ENCODE data around the gene CTBS.
A peak's percentile ranks its signal among the peaks of the same experiment; 100 is the strongest.
"Not testable (repeated sequence)": the region's sequence is repeated elsewhere in the genome, so short reads cannot be mapped to it uniquely, and the experiment has no call there.

Gene CTBS

DNA sequence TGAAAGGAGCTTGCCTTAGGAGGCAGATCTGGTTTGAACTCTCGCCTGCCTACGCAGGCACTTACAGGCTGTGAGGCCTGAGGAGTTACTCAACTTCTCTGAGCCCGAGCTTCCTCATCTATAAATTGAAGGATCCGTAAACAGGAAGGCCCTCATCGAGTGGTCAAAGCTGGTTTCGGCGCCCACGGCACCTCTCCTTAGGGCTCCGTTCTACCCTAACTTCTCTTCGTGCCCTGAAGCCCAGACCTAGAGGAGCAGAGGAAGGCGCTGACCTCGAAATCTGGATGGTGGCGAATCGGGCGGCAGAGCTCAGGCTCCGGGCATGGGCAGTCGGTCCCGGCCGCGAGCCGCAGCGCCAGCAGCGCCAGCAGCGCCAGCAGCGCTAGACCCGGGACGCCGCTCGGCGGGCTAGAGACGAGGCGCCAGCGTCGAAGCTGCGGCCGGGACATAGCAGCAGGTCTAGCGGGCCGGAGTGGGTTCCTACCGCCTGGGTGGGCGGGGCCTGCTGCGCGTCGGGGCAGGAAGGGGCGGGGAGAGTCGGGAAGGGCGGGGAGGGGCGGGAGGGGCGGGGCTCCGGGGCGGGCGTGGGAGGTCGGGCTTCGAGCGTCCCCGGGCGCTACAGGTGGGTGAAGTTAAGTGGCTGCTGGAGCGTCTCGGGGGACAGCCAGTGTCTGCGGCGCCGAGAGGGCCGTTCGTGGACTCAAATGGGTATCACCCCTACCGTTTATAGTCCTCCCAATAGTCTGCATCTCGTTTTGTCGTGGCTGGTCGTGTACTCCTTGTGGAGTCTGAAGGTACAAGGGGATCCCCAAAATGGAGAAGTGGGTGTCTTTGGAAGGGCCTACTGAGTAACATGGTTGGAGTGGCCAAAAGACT lies at the start of gene CTBS:
Gene CTBS (minus strand): TSS at position 474 of the 876 bp plus-strand sequence. CDS start 25 bp downstream, at position 449.
- DNase-seq, result peak; percentile 9

DNA sequence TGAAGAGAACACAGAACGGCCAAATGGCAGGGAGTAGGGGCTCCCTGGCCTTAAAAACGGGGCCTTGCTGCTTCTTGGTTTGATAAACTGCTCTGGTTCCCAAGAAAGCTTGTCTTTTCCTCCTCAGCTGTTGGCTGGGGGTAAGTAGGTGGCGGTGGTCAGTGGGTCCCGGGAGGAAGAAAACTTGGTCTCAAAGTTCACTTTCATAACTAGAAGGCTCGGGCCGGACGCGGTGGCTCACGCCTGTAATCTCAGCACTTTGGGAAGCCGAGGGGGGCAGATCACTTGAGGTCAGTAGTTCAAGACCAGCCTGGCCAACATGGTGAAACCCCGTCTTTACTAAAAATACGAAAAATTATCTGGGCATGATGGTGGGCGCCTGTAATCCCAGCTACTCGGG lies 47.3 kb upstream of the CTBS start:
- DNase-seq, result no peak

DNA sequence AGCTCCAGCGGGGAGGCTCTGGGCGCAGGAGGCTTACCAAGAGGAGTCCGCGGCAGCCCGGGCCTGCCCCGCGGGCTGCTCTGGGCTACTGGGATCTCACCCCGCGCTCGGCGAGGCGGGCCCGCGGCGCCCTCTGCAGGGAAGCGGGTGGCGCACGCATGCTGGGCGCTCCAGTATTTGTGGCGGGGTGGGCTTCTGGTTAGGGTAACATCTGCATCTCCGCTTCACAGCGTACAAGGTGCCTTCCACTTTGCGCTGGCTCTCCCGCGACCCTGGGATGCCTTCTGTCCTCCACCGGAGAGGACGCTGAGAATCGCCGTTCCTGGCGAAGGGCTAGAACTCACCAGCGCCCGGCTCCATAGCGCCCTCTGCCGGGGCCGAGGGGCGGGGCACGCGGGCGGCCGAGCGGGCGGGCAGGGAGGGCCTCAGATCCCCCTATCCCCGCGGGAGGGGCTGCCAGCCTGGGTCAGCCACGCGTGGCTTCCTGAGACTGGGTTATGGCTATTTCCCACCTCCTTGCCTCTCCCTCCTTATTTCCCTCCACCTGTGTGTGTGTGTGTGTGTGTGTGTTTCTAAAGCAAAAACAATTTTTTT lies 46.6 kb upstream of the CTBS start:
- DNase-seq, result peak; percentile 57

DNA sequence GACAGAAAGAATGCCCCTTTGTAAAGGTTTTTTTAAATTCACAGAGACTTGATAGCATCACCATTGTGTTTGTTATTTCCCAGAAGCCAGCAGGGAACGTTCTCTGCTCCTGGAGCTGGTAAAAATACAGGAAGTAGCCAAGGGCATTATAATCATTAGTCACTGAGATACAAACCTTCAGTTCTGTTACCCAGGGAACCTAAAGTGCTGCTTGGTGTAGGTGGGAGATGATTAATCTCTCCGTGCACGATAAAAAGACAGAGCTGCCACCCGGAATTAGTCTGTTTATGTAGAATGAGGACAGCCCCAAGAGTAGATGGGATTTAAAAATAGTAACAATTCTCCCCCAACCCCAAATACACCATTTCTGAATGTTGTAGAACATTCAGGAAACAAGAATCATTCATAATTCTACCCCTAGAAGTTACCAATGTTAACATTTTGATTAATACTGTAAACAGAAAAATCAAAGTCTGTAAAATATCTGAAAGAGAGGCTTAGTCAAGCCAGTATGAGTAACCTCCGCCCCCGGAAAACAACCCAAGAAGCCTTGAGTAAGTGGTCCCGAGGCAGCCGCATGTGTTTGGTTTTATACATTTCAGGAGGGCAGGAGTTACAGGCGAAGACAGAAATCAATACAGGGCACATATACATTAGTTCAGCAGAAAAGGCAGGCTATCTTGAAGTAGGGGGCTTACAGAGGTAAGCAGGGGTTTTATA lies 45.3 kb upstream of the CTBS start:
- no peak for DNase-seq

DNA sequence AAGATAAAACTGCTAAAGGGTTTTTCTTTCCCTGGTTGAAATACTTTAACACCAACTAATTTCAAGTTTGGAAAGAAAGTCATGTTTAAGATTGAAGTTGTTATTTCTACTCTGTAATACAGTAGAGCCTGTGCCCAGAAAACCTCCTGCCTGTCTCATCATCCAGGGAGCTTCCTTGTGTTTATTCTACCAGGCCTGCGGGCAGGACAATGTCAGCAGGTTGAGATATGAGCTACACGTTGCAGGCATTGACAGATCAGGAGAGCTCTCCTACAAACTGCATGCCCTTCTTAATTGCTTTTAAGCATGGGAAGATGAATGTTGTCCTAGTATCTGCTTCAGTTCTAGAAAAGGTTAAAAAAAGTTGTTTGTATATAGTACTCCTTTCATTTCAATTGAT lies 43.1 kb upstream of the CTBS start:
- DNase-seq, result no peak

GRCh38 chr1:84615790-84616189 lies 41.5 kb upstream of the CTBS start:
- DNase-seq, result no peak

DNA sequence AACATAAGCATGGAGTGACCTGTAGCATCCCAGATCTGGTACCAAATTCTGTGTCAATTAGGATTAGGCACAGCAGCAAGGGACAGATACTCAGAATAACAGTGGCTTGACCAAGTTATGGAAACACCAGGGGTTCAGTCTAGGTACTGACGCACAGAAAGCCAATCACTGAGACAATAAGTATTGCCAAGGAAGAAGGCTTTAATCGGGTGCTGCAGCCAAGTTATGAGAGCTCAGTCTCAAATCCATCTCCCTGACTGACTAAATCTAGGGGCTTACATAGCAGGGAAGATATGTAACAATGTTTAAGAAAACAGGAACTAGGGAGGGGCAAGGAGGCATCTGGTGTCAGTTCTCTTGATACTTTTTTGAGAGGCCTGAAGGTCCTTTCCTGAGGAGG lies 39.6 kb upstream of the CTBS start:
- DNase-seq, result no peak

DNA sequence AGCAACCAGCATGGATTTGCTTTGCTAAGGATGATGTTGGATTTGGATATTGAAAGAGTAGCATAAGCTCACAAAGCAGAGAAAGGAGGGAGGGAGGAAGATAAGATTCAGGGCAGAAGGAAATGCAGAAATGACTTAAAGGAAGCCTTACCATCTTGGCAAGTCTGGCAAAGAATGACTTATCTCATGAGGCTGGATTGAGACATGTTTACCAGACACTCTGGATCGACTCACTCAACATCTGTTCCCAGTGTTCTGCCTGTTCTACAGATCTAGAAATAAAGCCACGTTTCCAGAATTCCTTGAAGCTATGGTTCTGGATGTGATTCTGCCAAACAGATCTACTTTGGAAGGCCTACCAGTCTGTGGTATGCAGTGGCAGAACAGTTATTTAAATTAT lies 38.8 kb upstream of the CTBS start:
- DNase-seq, result no peak

GRCh38 chr1:84611796-84612195 lies 37.6 kb upstream of the CTBS start:
- DNase-seq, result no peak

- no peak for DNase-seq
These were observed 36.9 kb upstream of the CTBS start for GRCh38 chr1:84611091-84611490.

- no peak for DNase-seq
These were observed 32.7 kb upstream of the CTBS start for GRCh38 chr1:84606977-84607376.

DNA sequence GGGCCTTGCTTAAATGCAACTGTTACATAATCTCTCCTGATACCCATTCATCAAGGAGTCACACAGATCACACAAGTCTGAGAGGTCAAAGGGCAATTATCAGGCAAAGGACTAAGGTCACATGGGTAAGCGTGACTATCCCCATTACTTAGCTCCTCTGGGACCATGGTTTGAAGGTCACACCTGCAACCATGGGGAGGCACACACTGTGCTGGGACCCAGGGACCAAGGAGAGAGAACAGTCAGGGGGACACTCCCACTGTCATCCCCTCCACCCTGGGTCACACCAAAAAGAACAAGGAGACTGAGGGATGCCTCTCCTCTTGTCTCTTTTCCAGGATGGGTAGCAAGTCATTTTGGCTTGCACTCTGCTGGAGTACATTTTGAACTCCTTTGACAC lies 30.9 kb upstream of the CTBS start:
- no peak for DNase-seq

DNA sequence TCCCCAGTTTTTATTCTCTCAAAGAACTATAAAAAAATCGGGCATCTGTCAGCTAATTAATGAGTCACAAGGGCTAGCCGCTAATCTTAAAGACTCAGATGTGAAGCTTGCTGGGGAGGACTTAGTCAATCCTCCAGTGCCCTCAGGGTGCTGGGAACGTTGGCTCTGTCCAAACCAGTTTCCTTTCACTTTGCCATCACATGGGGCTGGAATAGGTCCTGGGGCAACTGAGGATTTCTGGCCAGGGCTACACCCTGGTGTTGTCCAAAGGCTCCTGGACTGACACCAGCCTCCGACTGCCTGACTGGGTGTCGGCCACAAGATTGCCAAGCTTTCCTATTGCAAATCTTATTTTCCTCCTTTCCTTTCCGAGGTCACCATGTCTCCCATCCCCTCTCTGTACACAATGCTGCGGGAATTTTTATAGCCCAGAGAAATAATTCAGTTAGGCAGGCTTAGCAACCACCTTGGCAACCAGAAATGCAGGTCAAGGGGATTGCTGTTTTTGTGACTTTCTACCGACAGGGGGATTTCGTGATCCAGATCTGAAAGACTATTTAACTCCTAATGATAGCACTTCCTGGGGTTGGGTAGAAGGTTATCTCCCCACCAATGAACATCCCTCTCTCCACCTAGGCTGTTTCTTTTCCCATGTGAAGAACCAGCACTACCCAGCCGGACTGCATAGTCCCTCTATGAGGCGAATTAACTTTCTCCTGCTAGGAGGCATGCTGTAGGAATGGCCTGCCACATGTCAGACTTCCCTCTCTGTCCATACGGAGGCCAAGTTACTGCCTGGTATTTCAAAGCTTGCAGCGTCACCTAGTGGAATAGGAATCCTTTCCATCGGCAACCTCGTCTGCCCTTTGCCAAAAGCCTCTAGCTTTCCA lies 29.9 kb upstream of the CTBS start:
- DNase-seq, result no peak

DNA sequence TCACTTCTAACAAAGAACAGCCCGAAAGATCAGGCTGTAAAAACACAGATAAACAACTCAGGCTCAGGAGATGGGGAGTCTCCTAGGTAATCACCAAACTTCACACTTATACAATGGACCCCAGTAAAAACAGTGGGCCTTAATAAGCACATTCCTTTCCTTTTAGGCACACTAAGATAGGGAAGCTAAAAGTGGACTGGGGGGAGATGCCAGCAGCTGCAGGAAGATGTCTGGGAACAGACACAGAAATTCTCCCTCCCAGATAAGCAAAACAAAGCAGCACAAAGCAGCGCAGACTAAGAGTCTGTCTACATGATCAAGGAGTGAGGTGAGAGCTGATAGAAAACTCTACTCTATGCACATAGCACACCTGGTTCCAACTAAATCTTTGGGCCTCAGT lies 29.0 kb upstream of the CTBS start:
- no peak for DNase-seq

DNA sequence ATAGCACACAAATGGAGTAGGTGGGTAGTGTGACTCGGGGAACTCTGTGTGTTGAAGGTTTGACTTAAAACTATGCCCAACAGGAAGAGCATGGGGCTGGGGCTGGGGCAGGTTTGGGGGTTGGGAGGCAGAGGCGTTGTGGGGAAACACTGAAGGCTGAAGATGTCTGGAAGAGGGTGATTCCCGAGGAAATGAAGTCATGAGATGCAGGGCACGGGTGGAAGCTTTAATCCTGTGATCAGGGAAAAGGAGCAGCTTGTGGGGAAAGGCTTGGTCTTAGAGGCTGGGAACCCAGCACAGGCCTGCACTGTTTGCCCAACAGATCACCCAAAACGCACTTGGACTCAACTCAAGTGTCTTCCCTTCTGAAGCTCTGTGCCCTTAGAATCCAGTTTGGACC lies 26.6 kb upstream of the CTBS start:
- DNase-seq, result no peak

- no peak for DNase-seq
These were observed 24.9 kb upstream of the CTBS start for GRCh38 chr1:84598846-84599741.

GRCh38 chr1:84598418-84598817 lies 24.2 kb upstream of the CTBS start:
- no peak for DNase-seq

DNA sequence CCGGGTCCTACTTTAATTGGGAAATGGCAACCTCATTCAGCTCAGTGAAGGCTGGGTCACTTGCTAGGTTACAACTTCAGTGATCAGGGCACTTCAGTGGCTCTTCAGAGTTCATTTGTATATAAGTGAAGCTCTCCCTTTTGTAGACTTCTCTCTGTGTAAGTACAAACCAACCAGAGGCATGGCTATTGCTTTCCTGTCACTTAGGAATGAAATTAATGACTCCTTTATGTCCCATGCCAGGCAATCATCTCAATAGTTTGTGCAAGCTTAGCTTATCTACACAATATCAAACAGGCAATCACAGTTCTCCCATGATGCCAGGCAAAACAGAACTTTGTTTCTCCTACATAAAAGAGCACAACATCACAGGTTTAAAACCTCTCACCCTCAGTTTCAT lies 22.8 kb upstream of the CTBS start:
- no peak for DNase-seq

- not testable (repeated sequence) for DNase-seq
These were observed 20.7 kb upstream of the CTBS start for GRCh38 chr1:84594959-84595358.

- DNase-seq, result no peak
These were observed 12.9 kb upstream of the CTBS start for GRCh38 chr1:84587099-84587498.

DNA sequence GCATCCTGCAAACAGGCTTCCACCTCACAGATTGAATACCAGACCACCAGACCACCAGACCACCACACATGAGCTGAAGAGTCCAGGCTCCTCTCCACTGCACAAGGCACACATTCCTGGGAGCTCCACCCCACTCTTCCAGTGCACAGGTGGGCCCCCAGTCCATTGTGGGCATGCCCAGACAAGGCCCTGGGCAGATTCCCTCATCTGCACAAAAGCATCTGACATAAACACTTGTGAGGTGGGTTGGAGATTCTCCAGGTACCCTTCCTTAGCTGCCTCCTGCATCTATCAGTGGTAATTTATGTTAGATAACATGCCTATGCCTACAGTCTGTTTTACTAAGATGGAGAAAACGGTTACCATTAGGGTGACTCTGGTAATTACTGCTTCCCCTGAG lies 11.6 kb upstream of the CTBS start:
- DNase-seq, result no peak

DNA sequence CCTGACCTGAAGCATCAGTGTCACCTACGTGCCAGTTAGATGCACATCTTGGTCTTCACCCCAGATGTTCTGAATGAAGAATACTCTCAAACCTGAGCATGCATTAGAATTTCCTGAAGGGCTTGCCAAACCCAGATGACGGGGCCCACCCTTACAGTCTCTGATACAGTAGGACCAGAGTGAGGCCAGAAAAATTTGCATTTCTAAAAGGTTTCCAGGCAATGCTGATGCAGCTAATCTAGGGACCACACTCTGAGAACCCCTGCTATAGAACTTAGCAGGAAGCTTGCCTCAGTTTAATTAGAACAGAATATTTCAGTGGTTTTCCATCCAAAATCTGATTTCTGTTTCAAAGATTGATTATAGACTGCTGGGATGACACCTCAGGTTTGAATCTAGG lies 9.9 kb upstream of the CTBS start:
- DNase-seq, result no peak
